ENCODE measurements around the gene ZNF200. TPM values are rescaled to one million over a fixed set of nuclear protein-coding genes. Genes with fewer than 3 reads are reported as not detected.

ZNF200 gene
- total RNA-seq, 1 experiment from 2014 or later: 5.0 TPM

GRCh38 chr16:3234543-3234856 lies 458 bp downstream of the ZNF200 start:
- H3K4me3 ChIP-seq (ENCODE audit: low read length): peak overlapping the region; percentile 90
- H3K4me1 ChIP-seq (ENCODE audit: insufficient read depth, low read length): peaks cover 8% of the 10 kb centered on the region; the same call in 1 of the 2 replicates
- ChIA-PET CTCF (interaction anchor here (0.6 kb wide), 1 partner anchor 75 kb away, joined by 3 read pairs; no protein-coding TSS in a partner anchor), POLR2A (ENCODE audit: unreplicated experiment) (interaction anchor here (0.6 kb wide), 1 partner anchor 128 kb away, joined by 15 read pairs; no protein-coding TSS in a partner anchor)
- TF ChIP-seq, protein P1, sequence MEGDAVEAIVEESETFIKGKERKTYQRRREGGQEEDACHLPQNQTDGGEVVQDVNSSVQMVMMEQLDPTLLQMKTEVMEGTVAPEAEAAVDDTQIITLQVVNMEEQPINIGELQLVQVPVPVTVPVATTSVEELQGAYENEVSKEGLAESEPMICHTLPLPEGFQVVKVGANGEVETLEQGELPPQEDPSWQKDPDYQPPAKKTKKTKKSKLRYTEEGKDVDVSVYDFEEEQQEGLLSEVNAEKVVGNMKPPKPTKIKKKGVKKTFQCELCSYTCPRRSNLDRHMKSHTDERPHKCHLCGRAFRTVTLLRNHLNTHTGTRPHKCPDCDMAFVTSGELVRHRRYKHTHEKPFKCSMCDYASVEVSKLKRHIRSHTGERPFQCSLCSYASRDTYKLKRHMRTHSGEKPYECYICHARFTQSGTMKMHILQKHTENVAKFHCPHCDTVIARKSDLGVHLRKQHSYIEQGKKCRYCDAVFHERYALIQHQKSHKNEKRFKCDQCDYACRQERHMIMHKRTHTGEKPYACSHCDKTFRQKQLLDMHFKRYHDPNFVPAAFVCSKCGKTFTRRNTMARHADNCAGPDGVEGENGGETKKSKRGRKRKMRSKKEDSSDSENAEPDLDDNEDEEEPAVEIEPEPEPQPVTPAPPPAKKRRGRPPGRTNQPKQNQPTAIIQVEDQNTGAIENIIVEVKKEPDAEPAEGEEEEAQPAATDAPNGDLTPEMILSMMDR (conservative IDR thresholded peaks at IDR 0.05; ENCODE audit: low read depth, low read length): no peak
- TF ChIP-seq EZH2phosphoT487 (IDR thresholded peaks at IDR 0.05; ENCODE audit: borderline replicate concordance, low read length) (no peak), EZH2 (IDR thresholded peaks at IDR 0.05; ENCODE audit: low read length, unreplicated experiment) (no peak)
- peaks cover 15% of the 10 kb centered on the region for H3K79me2 ChIP-seq (ENCODE audit: low read length)
- no peaks in the 10 kb centered on the region for H3F3A ChIP-seq (ENCODE audit: low read length, unreplicated experiment)
- H3K9me2 ChIP-seq (replicated peaks; ENCODE audit: low read length): no peaks in the 10 kb centered on the region
- intact Hi-C loops (cut with micrococcal nuclease): no loop called here
- no peaks in the 10 kb centered on the region for H4K20me1 ChIP-seq (ENCODE audit: low read length)
- no peak; the same call in 1 of the 2 replicates for ATAC-seq
- BruUV-seq (replicated peaks): TSS peak; percentile 44
- peak overlapping the region; percentile 89 for H2AFZ ChIP-seq (ENCODE audit: low read length)
- H3K4me2 ChIP-seq (ENCODE audit: low read length): peak overlapping the region; percentile 95
- no peaks in the 10 kb centered on the region; the same call in 1 of the 2 replicates for H3K9me3 ChIP-seq (ENCODE audit: low read length)
- peak overlapping the region; percentile 78 for H3K27ac ChIP-seq (ENCODE audit: low read length)
- peaks cover 42% of the 10 kb centered on the region for H3K36me3 ChIP-seq (ENCODE audit: low read depth, low read length)
- no peaks in the 10 kb centered on the region for H3K27me3 ChIP-seq (ENCODE audit: low read length)
- H3K9ac ChIP-seq (ENCODE audit: low read length): peak overlapping the region; percentile 92
- DNase-seq: no peak

DNA sequence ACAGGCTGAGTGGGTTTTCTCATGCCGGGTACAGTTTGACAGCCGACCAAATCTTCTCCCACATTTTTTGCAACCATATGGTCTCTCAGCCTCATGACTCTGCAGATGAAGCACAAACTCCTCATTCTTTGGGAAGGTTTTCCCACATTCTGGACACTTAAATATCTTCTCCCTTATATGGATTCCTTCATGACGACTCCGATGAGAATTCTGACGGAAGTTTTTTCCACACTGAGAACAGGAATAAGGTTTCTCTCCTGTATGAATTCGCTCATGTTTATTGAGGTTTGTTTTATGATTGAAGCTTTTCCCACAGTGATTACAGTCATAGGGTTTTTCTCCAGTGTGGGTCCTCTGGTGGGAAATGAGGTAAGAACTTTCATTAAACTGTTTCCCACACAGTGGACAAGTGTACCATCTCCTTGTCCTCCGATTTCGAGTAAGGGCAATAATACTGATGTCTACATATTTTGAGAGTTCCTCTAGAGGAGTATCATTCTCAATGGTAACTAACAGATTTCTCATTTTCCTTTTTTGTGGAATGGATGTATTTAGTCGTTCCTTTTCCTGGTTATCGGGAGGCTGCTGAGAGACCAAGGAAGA lies 10.9 kb downstream of the ZNF200 start:
- Histone ChIP-seq H3K9ac (ENCODE audit: low read length) (no peak overlapping the region), H4K20me1 (ENCODE audit: low read length) (no peaks in the 10 kb centered on the region), H3K9me2 (replicated peaks; ENCODE audit: low read length) (no peaks in the 10 kb centered on the region), H2AFZ (ENCODE audit: low read length) (no peak overlapping the region), H3F3A (ENCODE audit: low read length, unreplicated experiment) (no peaks in the 10 kb centered on the region), H3K27ac (ENCODE audit: low read length) (no peak overlapping the region), H3K79me2 (ENCODE audit: low read length) (no peaks in the 10 kb centered on the region), H3K4me3 (ENCODE audit: low read length) (no peak overlapping the region), H3K4me2 (ENCODE audit: low read length) (no peak overlapping the region), H3K36me3 (ENCODE audit: low read depth, low read length) (peaks cover 62% of the 10 kb centered on the region), H3K4me1 (ENCODE audit: insufficient read depth, low read length) (no peaks in the 10 kb centered on the region), H3K9me3 (ENCODE audit: low read length) (peaks cover 22% of the 10 kb centered on the region), H3K27me3 (ENCODE audit: low read length) (no peaks in the 10 kb centered on the region)
- CTCF ChIA-PET: no interaction called here
- ATAC-seq: no peak
- intact Hi-C loops (cut with micrococcal nuclease): no loop called here
- no TSS peak for BruUV-seq (replicated peaks)
- no peak for DNase-seq
- POLR2A ChIA-PET (ENCODE audit: unreplicated experiment): no interaction called here
- TF ChIP-seq EZH2phosphoT487 (IDR thresholded peaks at IDR 0.05; ENCODE audit: borderline replicate concordance, low read length) (no peak), EZH2 (IDR thresholded peaks at IDR 0.05; ENCODE audit: low read length, unreplicated experiment) (no peak)
- TF ChIP-seq, protein P1 (conservative IDR thresholded peaks at IDR 0.05; ENCODE audit: low read depth, low read length): no peak

DNA sequence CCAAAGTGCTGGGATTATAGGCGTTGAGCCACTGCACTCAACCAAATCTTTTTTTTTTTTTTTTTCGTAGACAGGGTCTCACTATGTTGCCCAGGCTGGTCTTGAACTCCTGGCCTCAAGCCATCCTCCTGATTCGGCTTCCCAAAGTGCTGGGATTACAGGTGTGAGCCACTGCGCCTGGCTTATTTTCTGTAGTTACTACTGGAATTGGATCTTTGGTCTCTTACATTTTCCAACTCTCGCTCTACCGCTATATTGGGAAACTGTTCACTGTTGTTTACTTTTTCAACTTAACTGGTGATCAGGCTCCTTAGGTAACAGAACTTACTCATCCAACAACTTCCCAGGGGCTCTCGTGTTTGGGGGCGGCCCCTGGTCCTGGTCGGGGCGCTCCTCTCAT lies 14.1 kb downstream of the ZNF200 start:
- Histone ChIP-seq H3K4me3 (ENCODE audit: low read length) (no peak overlapping the region), H3K27me3 (ENCODE audit: low read length) (peaks cover 11% of the 10 kb centered on the region; the same call in 1 of the 2 replicates), H3K4me1 (ENCODE audit: insufficient read depth, low read length) (no peaks in the 10 kb centered on the region), H3K9me2 (replicated peaks; ENCODE audit: low read length) (no peaks in the 10 kb centered on the region), H3K27ac (ENCODE audit: low read length) (no peak overlapping the region), H3K36me3 (ENCODE audit: low read depth, low read length) (peaks cover 32% of the 10 kb centered on the region), H3F3A (ENCODE audit: low read length, unreplicated experiment) (no peaks in the 10 kb centered on the region), H2AFZ (ENCODE audit: low read length) (no peak overlapping the region), H3K9ac (ENCODE audit: low read length) (no peak overlapping the region), H3K79me2 (ENCODE audit: low read length) (no peaks in the 10 kb centered on the region), H4K20me1 (ENCODE audit: low read length) (no peaks in the 10 kb centered on the region), H3K9me3 (ENCODE audit: low read length) (peaks cover 18% of the 10 kb centered on the region), H3K4me2 (ENCODE audit: low read length) (no peak overlapping the region)
- ATAC-seq (no peak), DNase-seq (no peak)
- intact Hi-C loops (cut with micrococcal nuclease): no loop called here
- no TSS peak for BruUV-seq (replicated peaks)
- ChIA-PET POLR2A (ENCODE audit: unreplicated experiment) (no interaction called here), CTCF (no interaction called here)
- no peak for TF ChIP-seq EZH2 (IDR thresholded peaks at IDR 0.05; ENCODE audit: low read length, unreplicated experiment)
- TF ChIP-seq, protein P1 (conservative IDR thresholded peaks at IDR 0.05; ENCODE audit: low read depth, low read length): no peak
- no peak for TF ChIP-seq EZH2phosphoT487 (IDR thresholded peaks at IDR 0.05; ENCODE audit: borderline replicate concordance, low read length)

All from PC-3 (cell line).